Jurkat, Clone E6-1 (cell line): Measurements from ENCODE around the gene USP10.

Experiments used
- DNase-seq: peaks from one replicate; pipeline ENCODE4 v3.0.0-alpha.2; 2011; ENCODE audit warnings: low read depth, low spot score
- H3K4me3 ChIP-seq: 2 replicates; pipeline ENCODE4 v1.5.1; 2011; ENCODE audit warnings: mild to moderate bottlenecking, low read length, control low read depth, moderate library complexity

The USP10 gene

DNA sequence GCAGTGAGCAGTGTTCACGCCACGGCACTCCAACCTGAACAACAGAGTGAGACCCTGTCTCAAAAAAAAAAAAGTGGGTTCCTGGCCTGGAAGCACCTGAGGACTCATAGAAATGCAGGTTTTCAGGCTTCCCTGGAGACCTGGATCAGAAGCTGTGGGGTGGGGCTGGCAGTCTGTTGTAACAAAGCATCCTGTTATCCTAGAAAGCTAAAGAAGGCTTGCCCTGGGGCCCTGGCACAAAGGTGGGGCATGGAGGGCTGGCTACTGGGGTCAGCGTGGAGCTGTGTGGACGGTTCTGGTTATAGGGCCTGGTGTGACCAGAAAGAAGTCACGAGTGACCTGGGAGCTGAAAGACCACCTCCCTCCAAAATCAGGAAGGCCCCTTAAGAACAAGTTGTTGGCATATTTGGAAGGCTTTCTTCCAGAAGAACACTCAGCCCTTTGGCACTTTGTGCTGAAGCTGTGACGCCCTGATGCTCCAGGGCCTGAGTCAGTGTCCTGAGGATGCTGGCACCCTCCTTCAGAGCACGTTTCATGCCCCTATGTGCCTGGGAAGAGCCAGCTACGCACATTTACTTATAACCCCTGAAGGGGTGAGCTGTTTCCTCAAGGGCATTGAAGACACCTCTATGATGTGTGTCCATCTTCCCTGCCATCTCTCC is 126.2 kb downstream of the USP10 start:
- DNase-seq = no peak
- no peak overlapping the region for H3K4me3 ChIP-seq

DNA sequence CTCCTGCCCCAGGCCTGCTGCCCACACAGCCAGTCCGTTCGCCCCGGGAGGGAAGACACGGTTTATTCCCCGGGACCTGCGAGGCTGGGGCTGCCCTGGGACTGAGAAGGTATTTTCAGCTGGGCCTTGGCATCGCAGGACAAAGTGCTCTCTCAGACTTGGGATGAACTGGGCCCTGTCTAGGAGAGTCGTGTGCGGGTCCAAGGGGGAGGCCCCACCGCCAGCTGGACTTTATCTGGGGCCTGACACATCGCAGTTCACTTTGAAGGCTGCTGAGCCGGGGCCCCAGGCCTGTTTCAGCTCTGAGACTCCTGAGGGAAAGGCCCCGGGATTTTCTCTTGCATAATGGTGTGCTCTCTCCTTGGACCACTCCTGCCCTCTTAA is 126.8 kb downstream of the USP10 start:
- no peak overlapping the region for H3K4me3 ChIP-seq
- no peak for DNase-seq

DNA sequence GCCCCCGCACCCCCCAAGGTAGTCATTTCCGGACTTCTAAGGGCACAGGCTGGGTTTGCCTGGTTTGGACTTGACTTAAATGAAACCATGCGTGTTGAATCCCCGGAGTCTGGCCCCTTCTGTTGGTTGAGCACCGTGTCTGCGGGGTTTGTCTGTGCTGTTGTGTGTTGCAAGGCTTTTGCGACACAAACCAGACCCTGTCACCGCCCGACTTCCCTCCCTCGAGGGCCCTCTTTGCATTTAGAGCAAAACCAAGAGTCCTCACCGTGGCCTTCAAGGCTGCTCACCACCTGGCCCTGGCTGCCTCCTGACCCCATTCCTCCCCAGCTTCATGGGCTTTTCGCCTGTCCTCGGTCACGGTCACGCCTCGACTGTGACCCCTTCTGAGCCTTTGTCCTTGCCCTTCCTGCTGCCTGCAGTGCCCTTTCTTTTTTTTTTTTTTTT is 127.4 kb downstream of the USP10 start:
- no peak for DNase-seq
- no peak overlapping the region for H3K4me3 ChIP-seq

DNA sequence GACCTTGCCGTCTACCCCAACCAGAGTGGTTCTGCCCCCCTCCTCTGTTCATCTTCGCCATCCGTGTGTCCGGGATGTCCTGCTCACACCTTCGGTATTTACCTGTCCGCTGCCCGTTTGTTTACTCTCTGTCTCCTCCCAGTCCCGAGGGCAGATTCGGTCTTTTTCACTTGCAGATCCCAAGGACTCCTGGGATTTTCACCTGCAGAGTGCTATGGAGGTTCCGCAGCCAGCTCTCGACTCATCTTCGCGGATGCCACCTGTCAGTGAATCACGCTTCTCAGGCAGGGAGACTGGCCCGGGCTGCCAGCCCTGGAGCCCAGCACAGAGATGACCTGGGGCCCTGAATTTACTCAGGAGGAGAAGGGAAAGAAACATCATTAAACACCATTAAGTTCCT is 128.1 kb downstream of the USP10 start:
- DNase-seq = no peak

DNA sequence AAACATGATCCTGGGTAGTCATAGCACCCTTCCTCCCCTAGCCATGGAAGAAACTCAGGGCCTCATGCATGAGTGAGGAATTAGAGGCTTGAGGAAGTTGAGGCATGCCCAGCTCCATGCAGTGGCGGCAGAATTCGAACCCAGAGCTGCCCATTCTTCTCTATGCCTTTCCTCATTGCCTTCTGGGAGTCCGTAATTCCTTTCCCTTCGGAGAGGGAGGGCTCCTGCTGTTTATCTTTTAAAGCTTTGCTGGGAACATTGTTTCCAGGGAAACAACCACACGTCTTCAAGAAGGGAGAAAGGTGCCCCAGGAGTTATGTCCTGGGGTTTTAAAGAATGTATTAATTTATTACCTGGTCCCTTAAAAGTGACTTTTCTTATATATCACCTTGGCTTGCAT is 128.5 kb downstream of the USP10 start:
- no peak overlapping the region for H3K4me3 ChIP-seq
- no peak for DNase-seq

More for the DNA sequence above, 128.1 kb downstream of the USP10 start:
- H3K4me3 ChIP-seq = no peak overlapping the region
